Activated T-cell treated with anti-CD3 and anti-CD28 coated beads, Interleukin-2, amount 50 U/mL, for 72 hours (primary cell): ENCODE data around the gene TAS1R2. TPM values are rescaled to one million over a fixed set of nuclear protein-coding genes. Genes with fewer than 3 reads are reported as not detected.

ENCODE experiments used
- ATAC-seq, 2 donors: fragments of 150-1000 bp; cut with Tn5 transposase; replicated peaks in 1 of 2; 2 replicates each; pipeline ENCODE4 v1.10.0; 2021; ENCODE audit warnings: moderate library complexity in 2 of 2, mild to moderate bottlenecking in 1 of 2
- DNase-seq, 2 donors: peaks; one replicate each; pipeline ENCODE4 v3.0.0; 2021 to 2022; ENCODE audit warnings: mixed read lengths in 1 of 2
- H3K27ac Mint-ChIP-seq: one replicate; pipeline ENCODE4 v1.8.0; 2022; ENCODE audit warnings: mild to moderate bottlenecking, moderate library complexity, mixed read lengths
- H3K27me3 Mint-ChIP-seq: one replicate; pipeline ENCODE4 v1.8.0; 2022; ENCODE audit warnings: low read depth, mixed read lengths
- H3K36me3 Mint-ChIP-seq, 2 donors: one replicate each; pipeline ENCODE4 v1.8.0; 2022; ENCODE audit warnings: mixed read lengths in 2 of 2, mild to moderate bottlenecking in 1 of 2; ENCODE audit not compliant: insufficient read depth in 2 of 2
- H3K4me1 Mint-ChIP-seq: one replicate; pipeline ENCODE4 v1.8.0; 2022; ENCODE audit warnings: low read depth, mixed read lengths
- H3K4me3 Mint-ChIP-seq, 2 donors: one replicate each; pipeline ENCODE4 v1.8.0; 2022; ENCODE audit warnings: mild to moderate bottlenecking in 2 of 2, mixed read lengths in 2 of 2, moderate library complexity in 2 of 2
- H3K9me3 Mint-ChIP-seq, 2 donors: one replicate each; pipeline ENCODE4 v1.8.0; 2022; ENCODE audit warnings: mixed read lengths in 2 of 2
- total RNA-seq, 2 donors: library from RNA; stranded (reverse); gene quantifications; one replicate each; pipeline ENCODE4 v1.2.3, GENCODE V29; 2022

The TAS1R2 gene
- total RNA-seq, 2 donors from 2014 or later, result not detected

GRCh38 chr1:18805925-18806849 is 53.3 kb downstream of the TAS1R2 start:
- Mint-ChIP-seq H3K4me1 (no peaks in the 10 kb centered on the region), H3K4me3 (no peak overlapping the region), H3K36me3 (no peaks in the 10 kb centered on the region), H3K27me3 (peaks cover 15% of the 10 kb centered on the region), H3K9me3 (no peaks in the 10 kb centered on the region), H3K27ac (no peak overlapping the region)
- DNase-seq (no peak), ATAC-seq (no peak)

- no peaks in the 10 kb centered on the region for H3K9me3 Mint-ChIP-seq
- H3K27me3 Mint-ChIP-seq, result peaks cover 7% of the 10 kb centered on the region
- no peak for DNase-seq
- no peak overlapping the region for H3K27ac Mint-ChIP-seq
- H3K36me3 Mint-ChIP-seq, result no peaks in the 10 kb centered on the region
- H3K4me3 Mint-ChIP-seq, result no peak overlapping the region
- ATAC-seq, result no peak
- H3K4me1 Mint-ChIP-seq, result no peaks in the 10 kb centered on the region
Observed at GRCh38 chr1:18805150-18805879, 54.1 kb downstream of the TAS1R2 start.

GRCh38 chr1:18803851-18804250 is 55.6 kb downstream of the TAS1R2 start:
- Mint-ChIP-seq H3K27me3 (peaks cover 7% of the 10 kb centered on the region), H3K36me3 (no peaks in the 10 kb centered on the region), H3K4me3 (no peak overlapping the region), H3K4me1 (no peaks in the 10 kb centered on the region), H3K27ac (no peak overlapping the region), H3K9me3 (no peaks in the 10 kb centered on the region)
- no peak for ATAC-seq
- DNase-seq, result no peak

GRCh38 chr1:18803151-18803791 is 56.2 kb downstream of the TAS1R2 start:
- H3K9me3 Mint-ChIP-seq, result no peaks in the 10 kb centered on the region
- H3K36me3 Mint-ChIP-seq, result no peaks in the 10 kb centered on the region
- no peak overlapping the region for H3K4me3 Mint-ChIP-seq
- peaks cover 7% of the 10 kb centered on the region for H3K27me3 Mint-ChIP-seq
- H3K4me1 Mint-ChIP-seq, result no peaks in the 10 kb centered on the region
- H3K27ac Mint-ChIP-seq, result no peak overlapping the region
- DNase-seq, result no peak
- ATAC-seq, result no peak

- Mint-ChIP-seq H3K9me3 (no peaks in the 10 kb centered on the region), H3K4me1 (no peaks in the 10 kb centered on the region), H3K27me3 (peaks cover 7% of the 10 kb centered on the region), H3K36me3 (no peaks in the 10 kb centered on the region), H3K4me3 (no peak overlapping the region), H3K27ac (no peak overlapping the region)
- ATAC-seq, result no peak
- DNase-seq, result no peak
Observed at GRCh38 chr1:18802231-18802630, 57.2 kb downstream of the TAS1R2 start.

GRCh38 chr1:18800258-18800657 is 59.2 kb downstream of the TAS1R2 start:
- H3K36me3 Mint-ChIP-seq, result no peaks in the 10 kb centered on the region
- DNase-seq (no peak), ATAC-seq (no peak)
- no peaks in the 10 kb centered on the region for H3K9me3 Mint-ChIP-seq
- no peak overlapping the region for H3K27ac Mint-ChIP-seq
- no peak overlapping the region for H3K4me3 Mint-ChIP-seq
- peaks cover 23% of the 10 kb centered on the region for H3K27me3 Mint-ChIP-seq
- no peaks in the 10 kb centered on the region for H3K4me1 Mint-ChIP-seq

- no peak overlapping the region for H3K27ac Mint-ChIP-seq
Observed at GRCh38 chr1:18799454-18799853, 60.0 kb downstream of the TAS1R2 start.

GRCh38 chr1:18798946-18799345 is 60.5 kb downstream of the TAS1R2 start:
- no peaks in the 10 kb centered on the region for H3K4me1 Mint-ChIP-seq
- DNase-seq (no peak), ATAC-seq (no peak)
- H3K4me3 Mint-ChIP-seq, result no peak overlapping the region
- no peaks in the 10 kb centered on the region for H3K36me3 Mint-ChIP-seq
- peaks cover 18% of the 10 kb centered on the region for H3K27me3 Mint-ChIP-seq
- no peaks in the 10 kb centered on the region for H3K9me3 Mint-ChIP-seq
- no peak overlapping the region for H3K27ac Mint-ChIP-seq

More at GRCh38 chr1:18799454-18799853, 60.0 kb downstream of the TAS1R2 start:
- Mint-ChIP-seq H3K36me3 (no peaks in the 10 kb centered on the region), H3K4me1 (no peaks in the 10 kb centered on the region), H3K27me3 (peaks cover 20% of the 10 kb centered on the region), H3K9me3 (no peaks in the 10 kb centered on the region), H3K4me3 (no peak overlapping the region)
- no peak for ATAC-seq
- DNase-seq, result no peak

- ATAC-seq (no peak), DNase-seq (no peak)
- Mint-ChIP-seq H3K27me3 (peaks cover 18% of the 10 kb centered on the region), H3K4me3 (no peak overlapping the region), H3K27ac (no peak overlapping the region), H3K4me1 (no peaks in the 10 kb centered on the region), H3K9me3 (no peaks in the 10 kb centered on the region), H3K36me3 (no peaks in the 10 kb centered on the region)
Observed at GRCh38 chr1:18798533-18798932, 60.9 kb downstream of the TAS1R2 start.

- peaks cover 0 to 2% of the 10 kb centered on the region in 2 donors for H3K9me3 Mint-ChIP-seq
- no peaks in the 10 kb centered on the region for H3K36me3 Mint-ChIP-seq
- no peak for ATAC-seq
- no peak overlapping the region for H3K27ac Mint-ChIP-seq
- no peak overlapping the region for H3K4me3 Mint-ChIP-seq
- DNase-seq, result no peak
- H3K27me3 Mint-ChIP-seq, result peaks cover 25% of the 10 kb centered on the region
- H3K4me1 Mint-ChIP-seq, result no peaks in the 10 kb centered on the region
Observed at GRCh38 chr1:18796950-18797349, 62.5 kb downstream of the TAS1R2 start.

GRCh38 chr1:18795002-18795689 is 64.3 kb downstream of the TAS1R2 start:
- H3K27me3 Mint-ChIP-seq, result peaks cover 42% of the 10 kb centered on the region
- no peaks in the 10 kb centered on the region for H3K36me3 Mint-ChIP-seq
- no peak overlapping the region for H3K4me3 Mint-ChIP-seq
- no peaks in the 10 kb centered on the region for H3K4me1 Mint-ChIP-seq
- no peak for ATAC-seq
- peaks cover 0 to 2% of the 10 kb centered on the region in 2 donors for H3K9me3 Mint-ChIP-seq
- no peak for DNase-seq
- no peak overlapping the region for H3K27ac Mint-ChIP-seq

GRCh38 chr1:18794561-18794960 is 64.9 kb downstream of the TAS1R2 start:
- Mint-ChIP-seq H3K4me1 (no peaks in the 10 kb centered on the region), H3K4me3 (no peak overlapping the region), H3K27ac (no peak overlapping the region), H3K36me3 (no peaks in the 10 kb centered on the region), H3K27me3 (peaks cover 48% of the 10 kb centered on the region), H3K9me3 (peaks cover 0 to 2% of the 10 kb centered on the region in 2 donors)
- ATAC-seq, result no peak
- peak in 1 of 2 donors; percentile 3 for DNase-seq
